Hepatocyte (in vitro differentiated cells): ENCODE measurements around the gene EXOC2.

Source experiments
- EZH2 ChIP-seq: fragments of 200-600 bp; sonication (generic); IDR thresholded peaks from 2 replicates; pipeline ENCODE4 v1.6.1; 2016; ENCODE audit warnings: antibody characterized with exemption, mild to moderate bottlenecking, borderline replicate concordance
- EZH2phosphoT487 ChIP-seq: fragments of 200-600 bp; sonication (generic); IDR thresholded peaks from one replicate; pipeline ENCODE4 v1.6.1; 2018; ENCODE audit warnings: antibody characterized with exemption, mild to moderate bottlenecking, low read depth, moderate library complexity; ENCODE audit not compliant: unreplicated experiment, severe bottlenecking
- TF ChIP-seq, protein P1 (sequence below): fragments of 200-600 bp; sonication (generic); IDR thresholded peaks from 2 replicates; pipeline ENCODE4 v1.5.1; 2016; ENCODE audit warnings: antibody characterized with exemption, mild to moderate bottlenecking; ENCODE audit not compliant: poor library complexity

DNA sequence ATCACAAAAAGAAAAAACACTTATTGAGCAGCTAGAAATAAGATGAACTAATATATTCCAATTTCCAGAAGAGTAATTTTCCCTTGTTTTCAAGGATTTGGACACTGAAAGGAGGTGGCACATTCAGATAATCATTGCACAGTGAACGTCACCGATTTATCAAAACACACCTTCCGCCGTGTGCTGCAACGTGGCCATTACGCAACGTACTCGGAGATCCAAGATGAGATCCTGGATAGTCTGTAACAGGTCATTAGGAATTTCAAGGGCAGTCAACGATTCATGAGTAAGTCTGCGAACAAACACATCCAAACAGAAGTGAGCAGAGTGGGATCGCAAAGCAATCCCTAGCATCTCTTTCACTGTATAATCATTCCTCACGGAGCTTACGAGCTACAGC, 129.1 kb downstream of the EXOC2 start:
- TF ChIP-seq, protein P1, sequence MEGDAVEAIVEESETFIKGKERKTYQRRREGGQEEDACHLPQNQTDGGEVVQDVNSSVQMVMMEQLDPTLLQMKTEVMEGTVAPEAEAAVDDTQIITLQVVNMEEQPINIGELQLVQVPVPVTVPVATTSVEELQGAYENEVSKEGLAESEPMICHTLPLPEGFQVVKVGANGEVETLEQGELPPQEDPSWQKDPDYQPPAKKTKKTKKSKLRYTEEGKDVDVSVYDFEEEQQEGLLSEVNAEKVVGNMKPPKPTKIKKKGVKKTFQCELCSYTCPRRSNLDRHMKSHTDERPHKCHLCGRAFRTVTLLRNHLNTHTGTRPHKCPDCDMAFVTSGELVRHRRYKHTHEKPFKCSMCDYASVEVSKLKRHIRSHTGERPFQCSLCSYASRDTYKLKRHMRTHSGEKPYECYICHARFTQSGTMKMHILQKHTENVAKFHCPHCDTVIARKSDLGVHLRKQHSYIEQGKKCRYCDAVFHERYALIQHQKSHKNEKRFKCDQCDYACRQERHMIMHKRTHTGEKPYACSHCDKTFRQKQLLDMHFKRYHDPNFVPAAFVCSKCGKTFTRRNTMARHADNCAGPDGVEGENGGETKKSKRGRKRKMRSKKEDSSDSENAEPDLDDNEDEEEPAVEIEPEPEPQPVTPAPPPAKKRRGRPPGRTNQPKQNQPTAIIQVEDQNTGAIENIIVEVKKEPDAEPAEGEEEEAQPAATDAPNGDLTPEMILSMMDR = no peak
- TF ChIP-seq EZH2phosphoT487 = no peak
- no peak for TF ChIP-seq EZH2
